ENCODE data around the gene PIK3R4.

The PIK3R4 gene

GRCh38 chr3:130746246-130747039 lies at the start of gene PIK3R4:
Gene PIK3R4, minus strand, starts transcription at chr3:130746829. Its CDS starts 1,611 bp downstream, at chr3:130745218.
- DNase-seq (ENCODE audit: low read depth) = peak; percentile 96
- H3K4me3 ChIP-seq (ENCODE audit: low read length) = peak within 1 kb of the TSS; percentile 98
- no peak for TF ChIP-seq CTCF (conservative IDR thresholded peaks at IDR 0.05; ENCODE audit: low read length)

GRCh38 chr3:130795396-130795795 lies 48.8 kb upstream of the PIK3R4 start:
- H3K4me3 ChIP-seq (ENCODE audit: low read length) = no peak overlapping the region
- no peak for DNase-seq (ENCODE audit: low read depth)
- no peak for TF ChIP-seq CTCF (conservative IDR thresholded peaks at IDR 0.05; ENCODE audit: low read length)

- H3K4me3 ChIP-seq (ENCODE audit: low read length) = no peak overlapping the region
- no peak for TF ChIP-seq CTCF (conservative IDR thresholded peaks at IDR 0.05; ENCODE audit: low read length)
- no peak for DNase-seq (ENCODE audit: low read depth)
Measured at GRCh38 chr3:130792246-130792645, 45.6 kb upstream of the PIK3R4 start.

GRCh38 chr3:130789782-130790322 lies 43.2 kb upstream of the PIK3R4 start:
- no peak for DNase-seq (ENCODE audit: low read depth)
- H3K4me3 ChIP-seq (ENCODE audit: low read length) = no peak overlapping the region
- TF ChIP-seq CTCF (conservative IDR thresholded peaks at IDR 0.05; ENCODE audit: low read length) = no peak

- DNase-seq (ENCODE audit: low read depth) = no peak
- no peak for TF ChIP-seq CTCF (conservative IDR thresholded peaks at IDR 0.05; ENCODE audit: low read length)
- no peak overlapping the region for H3K4me3 ChIP-seq (ENCODE audit: low read length)
Measured at GRCh38 chr3:130787422-130788068, 40.9 kb upstream of the PIK3R4 start.

- DNase-seq (ENCODE audit: low read depth) = no peak
- H3K4me3 ChIP-seq (ENCODE audit: low read length) = no peak overlapping the region
- TF ChIP-seq CTCF (conservative IDR thresholded peaks at IDR 0.05; ENCODE audit: low read length) = no peak
Measured at GRCh38 chr3:130786306-130786705, 39.7 kb upstream of the PIK3R4 start.

Data from AG10803 (cell line).